VCaP (cell line): ENCODE data around the gene XIRP2.

ENCODE experiments used
- H3K27ac ChIP-seq: fragments of 450-650 bp; 2 replicates; pipeline ENCODE4 v1.5.1; 2017
- TF ChIP-seq, protein P1 (sequence below): fragments of 450-650 bp; conservative IDR thresholded peaks from 2 replicates; pipeline ENCODE4 v1.5.1; 2017; ENCODE audit warnings: mild to moderate bottlenecking, moderate library complexity

Gene XIRP2

GRCh38 chr2:166994588-166995336 is 106.5 kb downstream of the XIRP2 start:
- no peak overlapping the region for H3K27ac ChIP-seq
- TF ChIP-seq, protein P1, sequence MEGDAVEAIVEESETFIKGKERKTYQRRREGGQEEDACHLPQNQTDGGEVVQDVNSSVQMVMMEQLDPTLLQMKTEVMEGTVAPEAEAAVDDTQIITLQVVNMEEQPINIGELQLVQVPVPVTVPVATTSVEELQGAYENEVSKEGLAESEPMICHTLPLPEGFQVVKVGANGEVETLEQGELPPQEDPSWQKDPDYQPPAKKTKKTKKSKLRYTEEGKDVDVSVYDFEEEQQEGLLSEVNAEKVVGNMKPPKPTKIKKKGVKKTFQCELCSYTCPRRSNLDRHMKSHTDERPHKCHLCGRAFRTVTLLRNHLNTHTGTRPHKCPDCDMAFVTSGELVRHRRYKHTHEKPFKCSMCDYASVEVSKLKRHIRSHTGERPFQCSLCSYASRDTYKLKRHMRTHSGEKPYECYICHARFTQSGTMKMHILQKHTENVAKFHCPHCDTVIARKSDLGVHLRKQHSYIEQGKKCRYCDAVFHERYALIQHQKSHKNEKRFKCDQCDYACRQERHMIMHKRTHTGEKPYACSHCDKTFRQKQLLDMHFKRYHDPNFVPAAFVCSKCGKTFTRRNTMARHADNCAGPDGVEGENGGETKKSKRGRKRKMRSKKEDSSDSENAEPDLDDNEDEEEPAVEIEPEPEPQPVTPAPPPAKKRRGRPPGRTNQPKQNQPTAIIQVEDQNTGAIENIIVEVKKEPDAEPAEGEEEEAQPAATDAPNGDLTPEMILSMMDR, result no peak

GRCh38 chr2:166996465-166996864 is 108.2 kb downstream of the XIRP2 start:
- no peak overlapping the region for H3K27ac ChIP-seq
- TF ChIP-seq, protein P1, result no peak

DNA sequence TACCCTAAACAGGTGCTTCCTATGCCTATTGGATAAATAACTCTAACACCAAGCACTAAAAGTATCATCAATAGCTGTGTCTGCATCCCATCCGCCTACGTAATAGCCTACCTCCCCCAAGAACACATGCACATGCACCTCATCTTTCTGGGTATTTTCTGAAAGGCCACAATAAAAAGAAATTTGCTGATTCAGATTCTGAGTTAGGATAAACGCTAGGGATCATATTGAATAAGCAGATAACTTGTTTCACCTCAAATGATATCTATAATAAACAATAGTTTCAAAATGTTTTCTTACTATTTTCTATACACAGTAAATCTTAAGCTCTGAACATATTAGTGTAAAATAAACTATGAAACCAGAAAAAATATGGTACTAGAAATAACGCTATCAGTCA is 112.9 kb downstream of the XIRP2 start:
- TF ChIP-seq, protein P1, result no peak
- no peak overlapping the region for H3K27ac ChIP-seq

DNA sequence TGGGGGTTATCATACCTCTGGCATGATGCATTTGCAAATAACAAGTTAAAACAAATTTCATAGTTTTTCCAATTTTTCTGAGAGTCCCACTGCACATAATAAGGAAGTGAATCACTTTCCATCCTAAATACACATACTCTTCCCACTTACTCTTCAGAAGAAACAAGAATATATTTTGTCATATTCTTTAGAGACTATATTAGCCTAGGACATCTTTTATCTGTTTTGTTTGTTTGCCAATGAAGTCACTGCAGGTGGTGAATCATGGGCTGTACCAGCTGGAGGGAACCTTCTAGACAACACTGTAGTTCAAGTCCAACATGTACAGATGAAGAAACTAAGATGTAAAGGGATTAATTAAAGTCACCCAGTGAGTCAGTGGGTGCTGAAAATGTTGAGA is 116.8 kb downstream of the XIRP2 start:
- TF ChIP-seq, protein P1, result no peak
- H3K27ac ChIP-seq, result no peak overlapping the region

DNA sequence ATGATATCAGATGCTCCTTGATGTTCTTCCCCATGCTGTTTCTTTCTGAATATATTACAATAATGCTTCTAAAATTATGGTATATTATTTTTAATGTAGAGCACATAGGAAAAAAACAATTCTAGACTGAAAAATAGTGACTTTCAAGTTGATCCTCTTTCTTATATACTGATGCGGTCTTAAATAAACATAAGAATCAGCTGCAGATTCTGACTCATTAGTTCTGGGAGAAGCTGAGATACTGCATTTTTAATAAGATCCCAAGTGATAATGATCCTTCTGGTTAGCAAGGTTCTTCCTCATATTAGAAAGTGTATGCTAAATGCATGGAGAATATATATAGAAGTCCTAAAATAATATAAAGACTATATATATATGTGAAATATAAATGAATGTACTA is 124.9 kb downstream of the XIRP2 start:
- TF ChIP-seq, protein P1, result no peak
- no peak overlapping the region for H3K27ac ChIP-seq

DNA sequence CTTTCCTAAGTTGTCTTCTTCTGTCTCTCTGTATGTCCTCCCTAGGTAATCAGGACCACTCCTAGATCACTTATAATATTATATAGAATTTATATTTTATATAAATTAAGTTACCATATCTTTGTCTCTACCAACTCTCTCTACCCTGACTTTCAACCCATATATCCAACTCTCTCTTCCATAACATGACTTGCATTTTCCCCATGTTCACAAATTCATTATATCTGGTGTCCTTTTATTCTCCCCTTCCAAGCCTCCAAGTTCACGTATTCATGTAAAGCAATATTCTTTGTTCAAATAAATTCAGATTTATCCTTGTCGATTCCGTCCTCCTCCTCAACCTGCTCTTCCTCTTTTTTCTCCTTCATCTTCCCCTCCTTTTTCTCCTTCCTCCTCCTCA is 127.5 kb downstream of the XIRP2 start:
- H3K27ac ChIP-seq, result no peak overlapping the region

GRCh38 chr2:167017021-167017420 is 128.7 kb downstream of the XIRP2 start:
- H3K27ac ChIP-seq, result no peak overlapping the region
- TF ChIP-seq, protein P1, result no peak

More for the DNA sequence above, 127.5 kb downstream of the XIRP2 start:
- TF ChIP-seq, protein P1, result no peak
